IMR-90 (cell line): ENCODE measurements around the gene SLC30A9. TPM values are rescaled to one million over a fixed set of nuclear protein-coding genes. Genes with fewer than 3 reads are reported as not detected.

Source experiments
- ATAC-seq: fragments of 200-7000 bp; cut with Tn5 transposase; 2 replicates; pipeline ENCODE4 v1.9.1; 2020; ENCODE audit warnings: low read depth, mild to moderate bottlenecking, moderate library complexity
- BruUV-seq: library from RNA; stranded (reverse); fragments of 400-500 nt; replicated peaks from 2 replicates; lab custom pipeline; 2021; lab: Mats Ljungman, UMichigan
- CTCF ChIA-PET: fragments of 300-600 bp; formaldehyde crosslinking; extraction: SDS; loops from one replicate; lab custom pipeline; 2021; ENCODE audit warnings: antibody characterized with exemption; lab: Yijun Ruan, JAX
- POLR2A ChIA-PET: fragments of 300-600 bp; sonication (Branson Sonifier 250); formaldehyde crosslinking; loops from one replicate; lab custom pipeline; 2022; ENCODE audit warnings: antibody characterized with exemption; ENCODE audit not compliant: unreplicated experiment; lab: Charles Lee
- DNase-seq: peaks from one replicate; pipeline ENCODE4 v3.0.0; 2013
- H2AFZ ChIP-seq: replicated peaks from 2 replicates; pipeline ENCODE3; 2013; ENCODE audit warnings: low read length, mild to moderate bottlenecking; ENCODE audit not compliant: poor library complexity
- H2AK5ac ChIP-seq: 2 replicates; pipeline ENCODE4 v1.6.1; 2013; ENCODE audit warnings: low read depth, low read length, inconsistent platforms
- H2AK9ac ChIP-seq: replicated peaks from 2 replicates; pipeline ENCODE3; 2013; ENCODE audit warnings: mild to moderate bottlenecking, low read depth, low read length, moderate library complexity; ENCODE audit not compliant: poor library complexity
- H2BK120ac ChIP-seq: 2 replicates; pipeline ENCODE4 v1.6.1; 2013; ENCODE audit warnings: low read depth, low read length, inconsistent platforms
- H2BK15ac ChIP-seq: 3 replicates; pipeline ENCODE4 v1.6.1; 2013; ENCODE audit warnings: low read depth, low read length, inconsistent platforms
- H2BK20ac ChIP-seq: 2 replicates; pipeline ENCODE4 v1.6.1; 2013; ENCODE audit warnings: low read depth, mild to moderate bottlenecking, inconsistent platforms, low read length, moderate library complexity
- H2BK5ac ChIP-seq: 2 replicates; pipeline ENCODE4 v1.6.1; 2013; ENCODE audit warnings: mild to moderate bottlenecking, low read depth, low read length, inconsistent platforms; ENCODE audit not compliant: poor library complexity, severe bottlenecking
- H3K14ac ChIP-seq: replicated peaks from 2 replicates; pipeline ENCODE4 v1.6.1; 2013; ENCODE audit warnings: low read depth, low read length, inconsistent platforms
- H3K18ac ChIP-seq: 2 replicates; pipeline ENCODE4 v1.6.1; 2013; ENCODE audit warnings: low read depth, low read length, control low read depth
- H3K23ac ChIP-seq: 2 replicates; pipeline ENCODE4 v1.6.1; 2013; ENCODE audit warnings: low read depth, low read length, inconsistent platforms
- H3K27ac ChIP-seq: 2 replicates; pipeline ENCODE4 v1.5.1; 2013; ENCODE audit warnings: mild to moderate bottlenecking, control low read depth, low read length; ENCODE audit not compliant: insufficient read depth
- H3K27me3 ChIP-seq: 2 replicates; pipeline ENCODE4 v1.6.1; 2013; ENCODE audit warnings: low read length; ENCODE audit not compliant: control insufficient read depth, insufficient read depth
- H3K36me3 ChIP-seq: 2 replicates; pipeline ENCODE4 v1.6.1; 2013; ENCODE audit warnings: low read length, mixed read lengths; ENCODE audit not compliant: control insufficient read depth, insufficient read depth
- H3K4ac ChIP-seq: 2 replicates; pipeline ENCODE4 v1.6.1; 2013; ENCODE audit warnings: low read depth, low read length, inconsistent platforms
- H3K4me1 ChIP-seq: 2 replicates; pipeline ENCODE4 v1.6.1; 2013; ENCODE audit warnings: low read length, mixed read lengths; ENCODE audit not compliant: control insufficient read depth, insufficient read depth
- H3K4me2 ChIP-seq: 2 replicates; pipeline ENCODE4 v1.6.1; 2013; ENCODE audit warnings: low read depth, mild to moderate bottlenecking, control low read depth, low read length, moderate library complexity
- H3K4me3 ChIP-seq: 2 replicates; pipeline ENCODE4 v1.5.1; 2013; ENCODE audit warnings: low read depth, mild to moderate bottlenecking, control low read depth, low read length, moderate library complexity; ENCODE audit not compliant: insufficient read depth
- H3K56ac ChIP-seq: 2 replicates; pipeline ENCODE4 v1.6.1; 2013; ENCODE audit warnings: low read length, inconsistent platforms; ENCODE audit not compliant: insufficient read depth; ENCODE audit errors: extremely low read depth
- H3K79me1 ChIP-seq, 2 experiments: 2 replicates each; pipeline ENCODE4 v1.6.1; 2013; ENCODE audit warnings: low read length in 2 of 2, inconsistent platforms in 1 of 2, low read depth in 1 of 2
- H3K9ac ChIP-seq: 2 replicates; pipeline ENCODE4 v1.6.1; 2013; ENCODE audit warnings: low read depth, low read length, control low read depth
- H3K9me1 ChIP-seq: 2 replicates; pipeline ENCODE4 v1.6.1; 2013; ENCODE audit warnings: low read length, inconsistent platforms; ENCODE audit not compliant: insufficient read depth
- H3K9me3 ChIP-seq: 2 replicates; pipeline ENCODE4 v1.6.1; 2013; ENCODE audit warnings: low read length; ENCODE audit not compliant: control insufficient read depth, insufficient read depth
- H4K20me1 ChIP-seq: 2 replicates; pipeline ENCODE4 v1.6.1; 2013; ENCODE audit warnings: low read length, inconsistent platforms; ENCODE audit not compliant: insufficient read depth
- H4K5ac ChIP-seq: 2 replicates; pipeline ENCODE4 v1.6.1; 2013; ENCODE audit warnings: mild to moderate bottlenecking, low read depth, low read length, control low read depth
- H4K8ac ChIP-seq, 2 experiments: 2 replicates each; pipeline ENCODE4 v1.6.1; 2013; ENCODE audit warnings: low read depth in 2 of 2, low read length in 2 of 2, control low read depth in 1 of 2, inconsistent platforms in 1 of 2
- H4K91ac ChIP-seq: 2 replicates; pipeline ENCODE4 v1.6.1; 2013; ENCODE audit warnings: low read depth, low read length, inconsistent platforms; ENCODE audit not compliant: insufficient read depth
- CEBPB ChIP-seq: IDR thresholded peaks from 2 replicates; pipeline ENCODE4 v1.6.1; 2012; ENCODE audit warnings: low read depth, low read length, improper control_type of control experiment
- CHD1 ChIP-seq: IDR thresholded peaks from 2 replicates; pipeline ENCODE4 v1.6.1; 2012; ENCODE audit warnings: low read depth, low read length, improper control_type of control experiment
- ELK1 ChIP-seq: fragments of 150-350 bp; IDR thresholded peaks from 2 replicates; pipeline ENCODE4 v1.6.1; 2016; ENCODE audit warnings: low read depth, mild to moderate bottlenecking, low read length, moderate library complexity, borderline replicate concordance
- FOS ChIP-seq: fragments of 150-350 bp; IDR thresholded peaks from 2 replicates; pipeline ENCODE4 v1.6.1; 2016; ENCODE audit warnings: low read depth, low read length
- MAFK ChIP-seq: IDR thresholded peaks from 2 replicates; pipeline ENCODE4 v1.6.1; 2012; ENCODE audit warnings: low read depth, low read length, improper control_type of control experiment
- MXI1 ChIP-seq: IDR thresholded peaks from 2 replicates; pipeline ENCODE4 v1.6.1; 2012; ENCODE audit warnings: low read depth, mild to moderate bottlenecking, low read length, moderate library complexity, borderline replicate concordance
- RAD21 ChIP-seq: IDR thresholded peaks from 2 replicates; pipeline ENCODE4 v1.6.1; 2012; ENCODE audit warnings: low read length, improper control_type of control experiment
- RCOR1 ChIP-seq: IDR thresholded peaks from 2 replicates; pipeline ENCODE4 v1.6.1; 2012; ENCODE audit warnings: mild to moderate bottlenecking, low read length, improper control_type of control experiment; ENCODE audit not compliant: insufficient replicate concordance
- RFX5 ChIP-seq: IDR thresholded peaks from 2 replicates; pipeline ENCODE4 v1.8.0; 2012; ENCODE audit warnings: low read depth, mild to moderate bottlenecking, low read length, moderate library complexity
- SMC3 ChIP-seq: fragments of 150-350 bp; IDR thresholded peaks from 2 replicates; pipeline ENCODE4 v1.6.1; 2016; ENCODE audit warnings: low read depth, mild to moderate bottlenecking, antibody characterized with exemption, low read length, moderate library complexity
- WGBS, 2 experiments: methylation state at CpG; one replicate each; pipeline versions ENCODE4 v1.1.5 to v1.1.7; 2013; ENCODE audit warnings: missing lambda C conversion rate in 2 of 2; ENCODE audit not compliant: insufficient read length in 1 of 2; ENCODE audit errors: extremely low coverage in 2 of 2; 5-methylcytosine and 5-hydroxymethylcytosine counted together
- dilution Hi-C: fragments of 300-500 bp; cut with HindIII; formaldehyde crosslinking; loops from one replicate; pipeline ENCODE4 v1.14.3; 2018; ENCODE audit warnings: low sequenced_read_pairs; ENCODE audit not compliant: unreplicated experiment
- in situ Hi-C: fragments of 300-500 bp; cut with MboI; formaldehyde crosslinking; loops from 3 replicates; pipeline ENCODE4 v1.14.3; 2019; ENCODE audit warnings: low sequenced_read_pairs, inconsistent platforms, mixed read lengths
- intact Hi-C: fragments of 100-400 bp; cut with micrococcal nuclease; formaldehyde crosslinking; loops from 2 replicates; pipeline ENCODE4 v1.10.0; 2022
- polyA plus RNA-seq, 3 experiments: library from polyadenylated mRNA; depleted of rRNA; stranded (reverse); fragments of >200 nt; gene quantifications; 2 replicates each; pipeline ENCODE4 v1.2.3, GENCODE V29; 2012; ENCODE audit warnings: low replicate concordance in 1 of 3
- total RNA-seq: library from RNA; depleted of rRNA; stranded (reverse); fragments of >200 nt; gene quantifications from 2 replicates; pipeline ENCODE4 v1.2.3, GENCODE V29; 2012

SLC30A9 gene
- total and polyA plus RNA-seq, 2 of the 4 experiments (the other 2 are of a cell fraction), result 32.0 to 72.6 TPM

GRCh38 chr4:41992967-41993857, 2.9 kb downstream of the SLC30A9 start:
- no peak overlapping the region for H4K5ac ChIP-seq
- no peaks in the 10 kb centered on the region for H3K36me3 ChIP-seq
- no peak overlapping the region for H3K9ac ChIP-seq
- CTCF ChIA-PET, result no interaction called here
- H2AFZ ChIP-seq, result no peak overlapping the region
- H3K4ac ChIP-seq, result no peak overlapping the region
- POLR2A ChIA-PET, result no interaction called here
- DNase-seq (no peak), ATAC-seq (no peak)
- peaks cover 5% of the 10 kb centered on the region; the same call in 1 of the 2 replicates for H3K9me1 ChIP-seq
- no peaks in the 10 kb centered on the region for H3K9me3 ChIP-seq
- no peak overlapping the region for H2AK5ac ChIP-seq
- H3K18ac ChIP-seq, result no peak overlapping the region
- no peak overlapping the region for H4K91ac ChIP-seq
- H3K56ac ChIP-seq, result no peak overlapping the region
- H2BK5ac ChIP-seq, result no peak overlapping the region
- dilution Hi-C loops, result no loop called here
- no peaks in the 10 kb centered on the region for H3K27me3 ChIP-seq
- H2BK15ac ChIP-seq, result no peak overlapping the region
- no peak overlapping the region for H2AK9ac ChIP-seq
- H2BK20ac ChIP-seq, result no peak overlapping the region
- H3K23ac ChIP-seq, result no peak overlapping the region
- peaks cover 5% of the 10 kb centered on the region for H3K4me1 ChIP-seq
- H3K14ac ChIP-seq, result no peak overlapping the region
- in situ Hi-C loops, result no loop called here
- H3K27ac ChIP-seq, result no peak overlapping the region
- H2BK120ac ChIP-seq, result no peak overlapping the region
- no peak overlapping the region for H4K8ac ChIP-seq
- no CpG with 5 or more reads among the region's 4 CpGs for WGBS, 2 experiments
- peaks cover 7% of the 10 kb centered on the region for H4K20me1 ChIP-seq
- BruUV-seq, result no TSS peak
- H3K4me3 ChIP-seq, result no peak overlapping the region
- TF ChIP-seq RCOR1 (no peak), ELK1 (no peak), FOS (no peak), RFX5 (no peak), MXI1 (no peak), CHD1 (no peak), SMC3 (no peak), CEBPB (no peak), MAFK (no peak), RAD21 (no peak)
- intact Hi-C loops, result no loop called here
- no peak overlapping the region for H3K4me2 ChIP-seq
- H3K79me1 ChIP-seq, result peaks cover 25 to 49% of the 10 kb centered on the region in 2 experiments
